Lower leg skin (tissue), 3 donors: Measurements from ENCODE around the gene ITPRID1.

Experiments
- POLR2A ChIP-seq, 2 donors: fragments of 450-650 bp; IDR thresholded peaks; one replicate each; pipeline ENCODE4 v1.6.1; 2016 to 2017; ENCODE audit warnings: antibody characterized with exemption in 2 of 2, mild to moderate bottlenecking in 1 of 2, moderate library complexity in 1 of 2
- TF ChIP-seq, protein P1 (sequence below), 3 donors: fragments of 450-650 bp; IDR thresholded peaks; one replicate each; pipeline ENCODE4 v1.5.1; 2016; ENCODE audit warnings: antibody characterized with exemption in 3 of 3, mild to moderate bottlenecking in 3 of 3, moderate library complexity in 2 of 3

DNA sequence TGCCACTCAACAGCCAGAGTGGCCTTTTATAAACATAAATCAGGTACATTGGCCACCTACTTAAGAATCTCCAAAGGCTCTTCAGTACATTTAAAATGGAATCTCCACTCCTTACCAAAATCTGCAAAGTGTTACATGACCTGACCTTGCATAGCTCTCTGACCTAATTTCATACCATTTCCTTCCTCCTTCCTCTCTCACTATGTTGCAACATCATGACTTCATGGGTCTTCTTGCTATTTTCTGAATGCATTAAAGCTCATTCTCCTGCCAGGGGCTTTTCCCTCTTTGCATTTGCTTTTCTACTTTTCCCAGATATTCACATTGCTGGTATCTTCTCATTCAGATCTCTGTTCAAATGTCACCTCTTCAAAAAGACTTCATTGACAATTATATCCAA lies 151.0 kb downstream of the ITPRID1 start:
- TF ChIP-seq, protein P1, sequence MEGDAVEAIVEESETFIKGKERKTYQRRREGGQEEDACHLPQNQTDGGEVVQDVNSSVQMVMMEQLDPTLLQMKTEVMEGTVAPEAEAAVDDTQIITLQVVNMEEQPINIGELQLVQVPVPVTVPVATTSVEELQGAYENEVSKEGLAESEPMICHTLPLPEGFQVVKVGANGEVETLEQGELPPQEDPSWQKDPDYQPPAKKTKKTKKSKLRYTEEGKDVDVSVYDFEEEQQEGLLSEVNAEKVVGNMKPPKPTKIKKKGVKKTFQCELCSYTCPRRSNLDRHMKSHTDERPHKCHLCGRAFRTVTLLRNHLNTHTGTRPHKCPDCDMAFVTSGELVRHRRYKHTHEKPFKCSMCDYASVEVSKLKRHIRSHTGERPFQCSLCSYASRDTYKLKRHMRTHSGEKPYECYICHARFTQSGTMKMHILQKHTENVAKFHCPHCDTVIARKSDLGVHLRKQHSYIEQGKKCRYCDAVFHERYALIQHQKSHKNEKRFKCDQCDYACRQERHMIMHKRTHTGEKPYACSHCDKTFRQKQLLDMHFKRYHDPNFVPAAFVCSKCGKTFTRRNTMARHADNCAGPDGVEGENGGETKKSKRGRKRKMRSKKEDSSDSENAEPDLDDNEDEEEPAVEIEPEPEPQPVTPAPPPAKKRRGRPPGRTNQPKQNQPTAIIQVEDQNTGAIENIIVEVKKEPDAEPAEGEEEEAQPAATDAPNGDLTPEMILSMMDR (IDR thresholded peaks at IDR 0.05), result no peak
- TF ChIP-seq POLR2A (IDR thresholded peaks at IDR 0.05), result no peak
